ENCODE results near the gene CERS6.

DNA sequence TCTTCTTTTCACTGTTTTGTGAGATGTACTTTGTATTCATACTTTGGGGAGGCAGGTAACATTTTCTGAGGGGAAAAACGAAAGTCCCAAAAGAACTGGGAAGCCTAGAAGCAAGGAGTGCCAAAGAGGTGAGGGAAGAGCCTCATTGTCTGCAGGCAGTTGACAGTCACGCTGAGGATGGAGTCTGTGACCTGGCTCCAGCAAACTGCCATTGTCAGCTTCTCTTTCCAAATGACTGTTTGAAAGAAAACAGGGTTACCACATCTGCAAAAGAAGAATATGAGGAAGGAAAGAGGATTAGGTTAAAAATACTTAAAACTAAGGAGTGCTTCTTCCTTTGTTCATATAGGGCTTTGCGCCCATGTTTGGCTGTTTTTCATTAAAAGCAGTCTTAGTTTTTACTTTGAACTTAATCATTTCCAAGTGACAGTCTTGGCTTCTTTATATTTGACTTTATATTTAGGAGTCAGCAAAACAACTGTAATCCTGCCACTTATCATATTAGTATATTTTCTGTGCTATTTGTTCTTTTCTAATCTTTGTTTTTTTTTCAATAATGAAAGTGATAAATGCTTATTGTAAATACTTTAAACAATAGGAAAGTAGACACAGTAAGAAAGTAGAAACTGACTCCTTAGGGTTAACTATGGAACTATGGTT, 35.0 kb downstream of the CERS6 start:
- TF ChIP-seq CREB5 (CRISPR knock-in tag; IDR thresholded peaks at IDR 0.05; ENCODE audit: low read depth) (no peak), ZNF8 (CRISPR knock-in tag; IDR thresholded peaks at IDR 0.05) (no peak), PATZ1 (CRISPR knock-in tag; IDR thresholded peaks at IDR 0.05; ENCODE audit: borderline replicate concordance) (no peak), BACH2 (CRISPR knock-in tag; IDR thresholded peaks at IDR 0.05; ENCODE audit: borderline replicate concordance) (no peak), TSHZ2 (CRISPR knock-in tag; IDR thresholded peaks at IDR 0.05) (no peak), ARNTL (CRISPR knock-in tag; IDR thresholded peaks at IDR 0.05; ENCODE audit: borderline replicate concordance, low read depth) (no peak), RARB (CRISPR knock-in tag; IDR thresholded peaks at IDR 0.05) (no peak), ZFP30 (CRISPR knock-in tag; IDR thresholded peaks at IDR 0.05) (no peak), OSR1 (CRISPR knock-in tag; IDR thresholded peaks at IDR 0.05) (no peak), GLIS3 (CRISPR knock-in tag; IDR thresholded peaks at IDR 0.05) (no peak)
